Measurements from ENCODE around the gene HHIP.

HHIP gene

DNA sequence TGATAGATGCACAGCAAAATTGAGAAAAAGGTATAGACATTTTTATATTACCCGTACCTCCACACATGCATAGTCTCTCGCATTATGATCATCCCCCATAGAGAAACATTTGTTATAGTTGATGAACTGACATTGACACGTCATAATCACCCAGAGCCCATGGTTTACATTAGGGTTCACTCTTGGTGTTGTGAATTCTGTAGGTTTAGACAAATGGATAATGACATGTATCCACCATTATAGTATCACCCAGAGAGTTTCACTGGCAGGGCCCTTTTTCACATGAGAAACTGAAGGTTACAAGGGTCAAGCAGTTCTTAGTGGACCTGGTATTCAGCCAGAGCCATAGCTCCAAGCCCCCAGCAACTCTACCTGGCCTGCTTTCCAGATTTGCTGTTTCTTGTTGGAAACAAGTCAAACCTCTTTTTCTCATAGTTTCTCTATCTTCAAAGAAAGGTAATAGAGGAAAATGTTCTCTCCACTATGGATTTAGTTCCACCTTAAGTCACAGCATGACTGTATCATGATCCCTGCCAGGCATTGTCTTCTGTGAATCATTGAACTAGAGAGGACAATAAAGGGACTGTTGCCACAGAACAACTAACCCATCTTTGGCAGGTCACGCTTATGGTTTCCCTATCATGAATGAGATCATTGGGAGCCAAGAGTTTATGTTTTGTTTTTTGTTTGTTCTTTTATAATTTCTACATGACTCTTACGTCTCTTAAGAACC lies 64.0 kb downstream of the HHIP start:
- DNase-seq = no peak

DNA sequence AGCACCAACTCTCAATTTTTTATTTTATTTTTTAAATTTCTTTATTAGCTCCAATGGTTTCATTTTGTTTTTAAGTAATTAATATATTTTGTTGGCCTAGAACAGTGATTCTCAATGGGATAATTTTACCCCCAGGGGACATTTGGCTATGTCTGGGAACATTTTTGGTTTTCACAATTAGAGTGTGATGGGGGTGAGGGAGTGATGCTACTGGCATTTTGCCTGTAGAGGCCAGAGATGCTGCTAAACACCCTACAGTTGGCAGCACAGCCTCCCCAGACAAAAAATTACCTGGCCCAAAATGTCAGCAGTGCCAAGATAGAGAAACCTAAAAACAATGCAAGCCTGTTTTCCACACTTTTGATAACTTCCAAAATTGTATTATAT lies 64.6 kb downstream of the HHIP start:
- no peak for DNase-seq

DNA sequence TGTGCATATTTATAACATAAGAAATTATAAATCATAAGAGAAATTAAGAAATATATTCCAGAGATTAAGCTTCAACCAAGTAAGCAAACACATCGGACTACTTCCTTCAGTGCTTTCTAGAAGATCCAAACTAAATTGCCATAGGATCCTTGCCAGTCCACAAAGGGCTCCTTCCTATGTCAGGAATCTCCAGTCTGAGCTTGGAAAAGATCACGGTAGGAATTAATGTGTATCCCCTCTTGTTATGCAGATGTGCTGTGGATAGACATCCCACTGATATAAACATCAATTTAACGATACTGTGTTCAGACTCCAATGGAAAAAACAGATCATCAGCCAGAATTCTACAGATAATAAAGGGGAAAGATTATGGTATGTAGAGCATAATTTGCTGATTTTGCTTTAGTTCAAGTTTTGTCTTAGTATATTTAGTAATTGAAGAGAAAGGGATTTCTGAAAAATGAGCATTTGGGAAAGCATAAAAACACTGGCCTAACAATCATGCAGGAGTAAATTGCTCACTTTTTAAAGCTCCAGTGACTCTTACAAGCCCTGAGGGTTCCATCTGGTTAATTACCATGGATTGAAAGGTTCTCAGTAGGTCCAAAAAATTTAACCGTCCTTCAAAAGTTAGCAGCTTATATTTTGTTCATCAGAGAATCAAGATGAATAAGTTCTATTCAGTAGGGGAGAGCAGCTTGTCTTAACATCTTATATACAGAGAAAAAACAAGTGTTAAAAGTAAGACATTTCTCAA lies 65.9 kb downstream of the HHIP start:
- DNase-seq = no peak

DNA sequence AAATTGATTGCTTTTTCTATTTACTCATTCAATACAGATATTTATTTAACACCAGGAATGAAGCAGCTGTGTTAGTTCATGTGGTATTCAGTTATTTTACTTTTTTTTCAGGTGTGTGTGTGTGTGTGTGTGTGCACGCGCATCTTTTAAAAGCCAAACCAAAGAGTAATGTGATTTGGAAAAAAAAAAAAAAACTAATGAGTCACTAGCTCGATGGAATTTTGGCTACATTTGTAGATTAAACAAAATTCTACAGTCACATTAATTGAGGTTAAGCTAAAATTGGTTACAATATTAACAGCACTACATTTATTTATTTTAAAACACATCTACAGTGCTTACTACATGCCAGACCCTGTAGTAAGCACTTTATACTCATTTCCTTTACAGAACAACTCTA lies 66.8 kb downstream of the HHIP start:
- DNase-seq = no peak

DNA sequence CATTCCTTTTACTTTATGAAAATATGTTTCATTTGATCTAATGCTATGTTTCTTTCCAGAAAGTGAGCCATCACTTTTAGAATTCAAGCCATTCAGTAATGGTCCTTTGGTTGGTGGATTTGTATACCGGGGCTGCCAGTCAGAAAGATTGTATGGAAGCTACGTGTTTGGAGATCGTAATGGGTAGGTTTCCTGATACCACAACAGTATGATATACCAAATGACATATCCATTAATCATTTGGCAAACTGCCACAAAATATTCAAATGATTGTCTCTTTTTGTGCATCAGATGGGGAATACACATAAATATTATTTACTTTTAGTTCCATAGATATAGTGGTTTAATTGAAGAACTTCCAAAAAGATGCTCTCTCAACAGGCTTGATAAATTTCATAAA lies 68.2 kb downstream of the HHIP start:
- no peak for DNase-seq

DNA sequence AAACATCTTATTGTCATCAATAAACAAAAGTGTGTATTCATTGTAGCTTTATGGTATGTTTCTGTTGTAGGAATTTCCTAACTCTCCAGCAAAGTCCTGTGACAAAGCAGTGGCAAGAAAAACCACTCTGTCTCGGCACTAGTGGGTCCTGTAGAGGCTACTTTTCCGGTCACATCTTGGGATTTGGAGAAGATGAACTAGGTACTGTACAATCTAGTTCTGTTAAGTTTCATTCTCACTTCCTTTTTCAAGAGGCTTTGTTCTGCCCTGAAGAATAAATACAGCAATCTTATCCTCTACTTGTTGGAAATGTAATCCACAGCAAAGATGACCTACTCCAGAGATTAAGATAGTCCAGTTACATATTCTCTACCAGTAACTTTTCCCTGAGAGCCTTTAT lies 69.3 kb downstream of the HHIP start:
- DNase-seq = no peak

DNA sequence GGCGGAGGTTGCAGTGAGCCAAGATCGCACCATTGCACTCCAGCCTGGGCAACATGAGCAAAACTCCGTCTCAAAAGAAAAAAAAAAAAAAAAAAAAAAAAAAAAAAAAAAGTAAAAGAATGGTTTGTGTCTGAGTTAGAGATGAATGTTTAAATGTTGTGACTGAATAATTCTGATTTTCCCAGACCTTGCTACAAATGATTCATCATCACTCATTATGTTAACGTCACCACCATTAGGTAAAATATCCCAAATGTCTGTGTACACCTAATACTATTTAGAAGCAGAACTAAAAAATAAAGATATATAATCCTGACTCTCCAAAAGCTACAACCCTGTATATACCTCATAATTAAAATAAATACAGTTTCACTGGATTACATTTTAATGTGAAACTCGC lies 70.8 kb downstream of the HHIP start:
- DNase-seq = no peak

DNA sequence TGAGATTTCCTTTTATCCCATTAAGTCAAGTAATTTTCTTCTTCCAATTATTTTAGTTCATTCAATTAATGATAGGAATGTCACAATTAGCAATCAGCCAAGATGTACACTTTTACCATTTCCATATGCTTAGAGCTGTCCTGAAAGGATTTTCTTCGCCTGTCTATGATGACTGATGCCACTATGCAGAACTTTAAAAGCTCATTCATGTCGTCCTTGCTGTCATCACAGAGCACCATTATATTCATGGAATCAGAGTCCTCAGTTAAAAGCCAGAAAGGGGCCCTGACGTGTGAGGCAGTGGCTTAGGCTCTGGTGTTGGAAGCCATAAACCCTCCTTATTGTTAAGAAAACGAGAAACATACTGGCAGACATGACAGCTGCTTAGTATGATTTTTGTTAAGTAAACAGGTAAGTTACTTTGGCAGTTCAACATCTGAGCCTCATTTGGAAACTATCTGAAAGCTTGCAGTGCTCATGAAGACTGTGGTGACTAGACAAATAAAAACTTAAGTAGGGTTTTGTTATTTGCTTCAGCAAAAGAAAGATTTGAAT lies 73.1 kb downstream of the HHIP start:
- DNase-seq = no peak

DNA sequence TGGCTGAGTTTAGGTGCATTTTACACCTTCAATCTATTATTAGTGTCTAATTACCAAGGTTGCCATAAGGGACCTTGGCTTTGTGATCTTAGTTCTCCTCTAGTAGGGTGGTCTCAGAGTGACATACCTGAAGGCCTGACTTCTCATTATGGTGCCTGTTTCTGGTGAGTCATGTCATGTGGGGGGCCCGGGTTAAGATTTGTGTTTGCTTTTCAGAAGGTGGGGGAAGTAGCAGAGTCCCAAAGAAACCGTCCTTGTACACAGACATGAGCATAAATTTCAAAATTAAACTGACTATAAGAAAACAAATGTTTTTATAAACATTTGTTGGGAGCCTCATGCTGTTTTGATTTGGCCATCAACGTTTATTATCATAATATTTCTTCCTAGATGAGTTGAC lies 74.5 kb downstream of the HHIP start:
- DNase-seq = no peak

DNA sequence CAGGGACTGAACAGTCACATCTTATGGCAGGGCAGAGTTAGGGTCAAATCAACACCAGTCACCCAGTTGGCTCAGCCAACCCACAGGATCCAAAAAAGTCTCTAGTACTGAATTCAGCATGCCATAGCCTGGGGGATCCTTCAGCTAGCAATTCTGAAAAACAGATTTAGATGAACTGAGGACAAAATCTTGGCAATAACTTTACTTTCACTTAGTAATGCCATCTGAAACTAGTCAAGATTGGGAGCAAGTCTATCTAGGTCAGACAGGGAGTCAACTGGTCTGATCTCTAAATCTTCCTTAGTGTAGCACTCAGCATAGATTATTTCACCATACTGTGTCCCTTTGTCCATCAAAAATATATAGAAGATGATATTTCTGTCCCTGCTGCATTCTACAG lies 76.0 kb downstream of the HHIP start:
- no peak for DNase-seq

DNA sequence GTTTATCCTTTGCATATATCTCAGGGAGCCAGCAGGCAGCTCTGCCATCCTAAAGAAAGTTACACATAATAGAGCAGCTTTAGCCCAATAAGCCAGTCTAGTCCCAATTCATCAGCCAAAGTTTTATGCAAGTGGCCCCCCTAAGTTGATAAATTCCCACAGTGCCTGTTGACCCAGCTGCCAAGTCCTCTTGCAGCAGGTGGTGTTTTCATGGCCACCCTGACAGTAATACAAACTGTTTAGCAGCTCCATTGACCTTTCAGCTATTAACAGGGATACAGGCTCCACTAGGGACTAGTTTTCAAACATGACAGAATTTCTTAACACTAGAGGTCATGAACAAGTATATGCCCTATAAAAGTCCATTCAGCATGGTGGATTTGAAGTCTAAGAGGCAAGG lies 77.5 kb downstream of the HHIP start:
- DNase-seq = no peak

DNA sequence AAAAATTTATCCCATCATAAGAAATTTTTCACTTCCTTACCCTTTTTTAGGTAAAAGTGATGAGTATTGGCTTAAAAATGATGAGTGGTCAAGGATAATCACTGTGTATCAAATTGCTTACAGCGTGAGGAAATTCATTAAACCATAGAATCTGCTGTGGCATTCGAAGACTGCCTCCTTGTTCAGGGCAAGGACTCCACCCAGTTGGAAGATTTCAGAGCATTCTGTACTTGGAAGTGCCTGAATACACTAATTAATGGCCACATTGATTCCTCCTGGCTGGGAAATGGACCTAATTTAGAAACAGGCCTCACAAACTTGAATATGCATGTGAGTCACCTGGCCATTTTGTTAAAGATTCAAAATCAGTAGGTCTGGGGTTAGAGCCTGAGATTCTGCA lies 83.2 kb downstream of the HHIP start:
- no peak for DNase-seq

DNA sequence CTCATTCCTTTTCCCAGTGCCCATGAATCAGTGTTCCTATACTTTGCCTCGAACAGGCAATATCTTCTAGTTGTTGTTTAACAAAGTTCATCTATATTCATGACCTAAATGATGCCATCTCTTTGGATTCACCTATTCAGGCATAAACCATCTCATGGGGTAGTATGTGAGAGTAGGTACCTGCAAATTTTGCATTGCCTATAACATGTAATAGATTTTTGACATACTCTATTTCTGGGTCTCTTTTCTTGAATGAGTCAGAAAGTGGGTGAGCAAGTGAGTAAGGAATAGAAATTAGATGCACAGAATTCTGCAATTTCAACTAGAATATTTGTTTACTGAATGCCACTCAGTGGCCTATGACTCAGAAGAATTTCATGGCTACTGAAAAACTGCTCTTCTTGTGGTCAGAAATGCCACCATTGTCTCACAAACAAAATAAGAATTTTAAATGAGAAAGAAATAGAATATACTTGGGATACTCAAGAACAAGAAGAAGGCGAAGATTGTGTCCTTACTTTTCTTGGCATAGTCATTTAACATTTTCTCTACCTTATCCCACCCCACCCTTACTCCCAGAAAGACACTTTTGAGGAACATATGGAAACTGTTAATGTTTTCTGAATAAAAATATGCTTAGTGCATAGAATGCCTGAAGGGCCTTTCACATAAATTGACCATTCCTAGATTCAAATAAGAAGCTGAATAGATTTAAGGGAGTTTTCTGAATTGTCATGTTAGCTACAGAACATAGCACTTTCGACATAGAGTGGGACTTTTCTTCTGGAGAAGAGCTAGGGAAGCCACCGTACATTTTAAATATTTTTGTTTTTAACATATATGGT lies 86.8 kb downstream of the HHIP start:
- DNase-seq = no peak

DNA sequence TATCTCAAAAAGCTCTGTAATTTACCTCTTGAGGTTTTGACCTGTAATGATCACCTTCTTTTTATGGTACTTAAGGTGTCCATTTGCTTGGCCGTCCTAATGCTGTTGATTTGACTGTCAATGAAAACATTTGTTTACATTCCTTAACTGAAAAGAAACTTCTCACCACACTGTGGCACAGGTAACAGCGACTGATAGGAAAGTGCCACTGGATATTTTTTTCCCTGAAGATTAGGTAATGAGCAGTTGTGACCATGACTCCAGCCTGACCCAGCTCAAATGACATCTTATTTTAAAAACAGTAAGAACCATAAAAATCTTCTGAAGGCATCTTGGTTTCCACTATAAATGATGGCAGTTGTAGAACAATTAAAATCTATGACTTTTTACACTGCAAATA lies 87.6 kb downstream of the HHIP start:
- DNase-seq = no peak

DNA sequence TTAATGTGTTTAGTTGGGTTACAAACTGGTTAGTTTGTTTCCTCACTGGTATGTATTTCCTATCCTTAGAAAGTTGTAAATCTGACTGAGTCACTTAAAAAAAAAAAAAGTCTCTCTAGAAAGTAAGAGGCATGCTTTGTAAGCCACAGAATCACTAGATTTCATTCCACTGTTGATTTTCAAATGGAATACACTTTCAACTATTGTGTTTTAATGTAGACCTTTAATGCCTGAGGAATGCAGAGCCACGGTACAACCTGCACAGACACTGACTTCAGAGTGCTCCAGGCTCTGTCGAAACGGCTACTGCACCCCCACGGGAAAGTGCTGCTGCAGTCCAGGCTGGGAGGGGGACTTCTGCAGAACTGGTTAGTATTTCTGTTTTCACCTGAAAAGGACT lies 88.6 kb downstream of the HHIP start:
- no peak for DNase-seq

DNA sequence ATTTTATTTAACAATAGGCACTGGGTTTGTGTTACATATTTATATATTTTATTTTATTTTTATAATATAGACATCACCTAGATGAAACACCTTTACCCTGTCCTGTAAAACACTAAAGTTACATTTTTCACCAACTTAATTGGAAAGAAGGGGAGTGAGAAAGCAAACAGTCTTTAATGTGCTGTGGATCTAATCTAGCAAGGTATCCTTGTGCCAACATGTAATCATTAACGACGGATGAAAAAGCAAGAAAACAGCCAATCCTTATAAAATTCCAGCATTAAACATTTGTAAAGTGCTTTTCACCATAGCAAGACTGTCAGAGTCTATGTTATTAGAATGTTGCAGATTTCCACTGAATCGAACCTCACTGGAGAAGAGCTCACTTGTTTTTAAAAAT lies 92.7 kb downstream of the HHIP start:
- no peak for DNase-seq

DNA sequence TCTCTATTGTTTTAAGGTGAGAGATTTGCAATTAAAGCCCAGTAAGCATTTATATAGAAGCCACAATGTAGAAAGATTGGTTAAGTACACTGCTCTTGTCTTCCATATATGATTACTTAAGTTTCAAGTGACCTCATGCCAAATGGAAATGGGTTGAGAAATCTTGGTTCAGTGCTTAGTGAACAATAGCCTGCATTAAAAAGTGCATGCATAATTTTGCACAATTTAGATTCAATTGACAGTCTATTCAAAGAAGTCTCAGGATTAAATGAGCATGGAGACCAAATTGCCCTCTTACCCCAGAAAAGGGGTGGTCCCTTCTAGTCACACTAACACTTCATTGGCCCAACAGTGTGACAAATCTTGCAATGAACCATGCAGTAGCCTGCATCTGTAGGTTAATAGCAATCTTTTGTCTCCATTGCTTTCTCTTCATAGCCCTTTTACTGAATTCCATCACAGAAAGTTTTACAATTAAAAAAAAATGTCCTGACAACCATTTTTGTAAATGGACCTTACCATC lies 93.6 kb downstream of the HHIP start:
- DNase-seq = no peak

DNA sequence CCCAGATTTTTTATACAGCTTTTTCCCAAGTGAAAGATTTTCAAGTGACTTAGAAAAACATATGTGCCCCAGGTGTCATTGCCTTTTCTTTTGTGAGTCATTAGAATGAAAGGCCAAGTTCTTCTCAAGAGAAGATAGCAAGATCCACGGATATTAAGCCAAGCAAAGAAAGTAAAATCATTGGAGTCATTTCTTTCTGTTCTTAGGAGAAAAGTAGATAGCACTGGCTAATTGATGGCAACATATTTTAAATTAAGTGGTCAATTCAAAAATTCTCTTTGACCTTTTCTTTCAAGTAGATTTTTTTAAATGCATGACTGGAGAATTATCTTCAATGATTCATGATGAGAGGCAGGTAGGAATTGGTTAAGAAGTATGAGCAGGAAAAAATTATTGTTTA lies 94.4 kb downstream of the HHIP start:
- DNase-seq = no peak

DNA sequence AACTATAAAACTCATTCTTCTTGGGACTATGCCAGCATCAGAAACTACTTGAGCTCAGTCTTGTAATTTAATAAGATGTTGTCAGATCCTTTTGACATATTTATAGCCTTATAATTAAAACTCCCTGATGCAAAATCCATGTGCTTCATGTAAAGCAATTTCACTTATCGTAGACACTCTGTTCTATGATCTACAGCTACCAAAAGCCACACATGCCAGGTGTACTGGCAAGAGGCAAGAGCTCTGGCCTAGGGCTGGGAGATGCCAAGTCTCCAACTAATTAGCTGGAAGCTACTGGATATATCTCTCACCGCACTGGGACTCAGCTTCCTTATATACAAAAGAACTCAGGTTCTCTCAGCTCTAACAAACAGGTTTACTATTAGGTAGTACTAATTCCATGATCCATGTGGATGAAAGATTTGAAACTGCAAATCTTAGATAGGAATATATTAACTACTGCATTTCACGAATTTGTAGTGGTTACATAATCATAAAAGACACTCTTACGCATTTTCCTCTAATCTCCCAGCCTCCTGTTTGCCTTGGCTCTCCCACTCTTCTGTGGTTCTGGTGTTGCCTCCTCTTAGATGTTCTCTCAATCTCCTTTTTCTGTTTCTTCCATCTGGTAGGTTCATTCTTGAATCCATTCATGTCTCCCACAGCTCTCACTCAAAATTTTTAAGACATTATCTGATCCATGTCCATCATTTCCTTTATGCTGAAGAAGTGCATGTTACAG lies 103.0 kb downstream of the HHIP start:
- no peak for DNase-seq

DNA sequence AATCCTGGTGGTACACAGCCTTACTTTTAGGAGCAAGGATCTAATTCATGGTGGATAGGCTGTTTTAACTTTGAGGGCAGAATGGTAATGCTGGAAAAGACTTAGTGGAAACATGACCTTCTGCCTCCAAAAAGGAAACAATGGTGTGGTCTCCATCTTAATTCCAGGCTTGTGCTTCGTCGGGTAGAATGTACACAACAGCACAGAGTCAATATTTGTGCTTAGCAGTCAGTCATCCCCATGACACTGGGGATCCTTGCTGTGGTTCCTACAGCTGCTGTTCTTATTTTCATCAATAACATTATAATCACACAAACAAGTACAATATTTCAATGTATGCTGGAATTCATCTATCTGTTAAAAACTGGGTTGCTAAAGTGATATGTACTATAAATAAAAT lies 104.4 kb downstream of the HHIP start:
- no peak for DNase-seq

DNA sequence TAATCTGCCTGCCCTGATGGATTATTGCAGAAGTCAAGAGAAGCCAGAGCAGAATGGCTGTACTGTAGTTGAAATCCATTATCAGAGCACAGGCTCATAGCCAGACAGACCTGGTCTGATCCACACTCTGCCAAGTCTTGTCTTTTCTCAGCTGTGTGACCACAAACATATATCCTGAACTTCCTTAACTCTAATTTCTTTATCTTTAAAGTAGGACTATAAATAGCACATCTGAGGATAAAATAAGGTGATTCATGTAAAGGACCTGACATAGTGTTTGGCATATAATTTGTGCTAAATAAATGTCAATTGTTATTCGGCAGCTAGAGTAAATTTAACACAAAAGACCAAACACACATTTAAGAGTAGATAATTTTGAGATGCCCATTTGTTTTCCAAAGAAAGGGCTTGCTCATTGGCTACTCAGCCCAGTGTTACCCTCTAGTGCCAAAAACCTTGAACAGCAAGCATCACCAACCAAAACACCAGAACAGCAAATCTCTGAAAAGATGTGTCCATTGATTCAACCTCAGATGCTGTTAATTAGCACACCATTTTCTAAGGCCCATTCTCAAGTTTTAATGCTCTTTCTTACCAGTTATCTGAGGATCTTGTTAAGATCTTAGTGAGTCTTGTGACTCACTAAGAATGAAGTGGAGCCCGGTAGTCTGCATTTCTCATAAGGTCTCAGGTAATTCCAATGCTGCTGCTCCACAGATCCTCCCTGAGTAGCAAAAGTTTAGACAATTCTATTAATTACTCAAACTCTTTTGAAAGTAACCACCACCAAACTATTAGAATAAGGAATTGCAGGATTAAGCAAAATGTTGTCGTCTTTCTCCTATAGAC lies 108.8 kb downstream of the HHIP start:
- no peak for DNase-seq

DNA sequence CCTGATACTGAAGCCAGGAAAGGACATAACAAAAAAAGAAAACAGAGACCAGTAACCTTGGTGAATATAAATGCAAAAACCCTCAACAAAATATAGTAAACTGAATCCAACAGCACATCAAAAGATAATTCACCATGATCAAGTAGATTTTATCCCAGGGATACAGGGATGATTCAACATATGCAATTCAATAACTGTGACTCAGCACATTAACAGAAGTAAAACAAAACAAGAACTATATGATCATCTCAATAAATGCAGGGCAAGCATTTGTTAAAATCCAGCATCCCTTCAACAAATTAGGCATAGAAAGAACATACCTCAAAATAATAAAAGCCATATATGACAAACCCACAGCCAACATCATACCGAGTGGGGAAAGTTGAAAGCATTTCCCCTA lies 112.0 kb downstream of the HHIP start:
- DNase-seq = no peak

All from eye (tissue), 1 donor.